ENCODE measurements around the gene CLIP3. TPM values are rescaled to one million over a fixed set of nuclear protein-coding genes. Genes with fewer than 3 reads are reported as not detected.
A peak's percentile ranks its signal among the peaks of the same experiment; 100 is the strongest.

Gene CLIP3
- total and polyA plus RNA-seq, 2 of the 13 experiments (the other 11 are each of a cell fraction or from before 2014, with no cell fraction given): 0.15 to 1.2 TPM

GRCh38 chr19:36030264-36031148 lies 2.2 kb downstream of the CLIP3 start:
- DNase-seq (ENCODE audit: low spot score) (no peak), ATAC-seq (no peak; the same call in 2 of the 3 replicates), FAIRE-seq (peak; percentile 43)
- no peaks in the 10 kb centered on the region for H4K20me1 ChIP-seq (ENCODE audit: insufficient read depth, low read length)
- 90% methylated on average over 8 of the region's 8 CpGs for WGBS (ENCODE audit: low lambda C conversion rate)
- H3K27me3 ChIP-seq (ENCODE audit: control insufficient read depth in 1 of 2, insufficient read depth in 2 of 2, low read length in 2 of 2): no peaks in the 10 kb centered on the region
- ChIA-PET POLR2A (no interaction called here), CTCF (ENCODE audit: low intra/inter-chr PET ratio, low total read pairs) (no interaction called here)
- no peak overlapping the region for H3K4me3 ChIP-seq (replicated peaks in 1 of 3; ENCODE audit: insufficient read depth in 1 of 3, low read depth in 2 of 3, low read length in 3 of 3)
- H3K36me3 ChIP-seq (replicated peaks in 1 of 2; ENCODE audit: control insufficient read depth in 1 of 2, insufficient read depth in 2 of 2, low read length in 2 of 2): peaks cover 0 to 1% of the 10 kb centered on the region in 2 experiments; a peak in 1 of 5 replicates
- H3K4me1 ChIP-seq (ENCODE audit: insufficient read depth, low read length): peaks cover 8% of the 10 kb centered on the region
- in situ Hi-C loops (cut with HindIII; ENCODE audit: extremely low pct_ligation_motif_present, low pct_unique_long_range_greater_than_20kb): no loop called here
- H3K9ac ChIP-seq (ENCODE audit: insufficient read depth, low read depth, low read length): no peak overlapping the region
- intact Hi-C loops (cut with micrococcal nuclease; ENCODE audit: unreplicated experiment): no loop called here
- H3K79me2 ChIP-seq (ENCODE audit: insufficient read depth, low read length): no peaks in the 10 kb centered on the region
- no peak overlapping the region for H3K4me2 ChIP-seq (ENCODE audit: low read depth, low read length)
- no peak overlapping the region for H3K27ac ChIP-seq (ENCODE audit: extremely low read length, insufficient read depth, low read length)
- H3K9me3 ChIP-seq (ENCODE audit: low read length): no peaks in the 10 kb centered on the region
- no peak overlapping the region for H2AFZ ChIP-seq (ENCODE audit: low read length)
- no TSS peak for BruUV-seq (replicated peaks)
- TF ChIP-seq STAG1 (CRISPR knock-in tag; IDR thresholded peaks at IDR 0.05) (peak; percentile 8; the same call in 1 of the 2 replicates), CENPX (CRISPR knock-in tag; IDR thresholded peaks at IDR 0.05) (no peak)

DNA sequence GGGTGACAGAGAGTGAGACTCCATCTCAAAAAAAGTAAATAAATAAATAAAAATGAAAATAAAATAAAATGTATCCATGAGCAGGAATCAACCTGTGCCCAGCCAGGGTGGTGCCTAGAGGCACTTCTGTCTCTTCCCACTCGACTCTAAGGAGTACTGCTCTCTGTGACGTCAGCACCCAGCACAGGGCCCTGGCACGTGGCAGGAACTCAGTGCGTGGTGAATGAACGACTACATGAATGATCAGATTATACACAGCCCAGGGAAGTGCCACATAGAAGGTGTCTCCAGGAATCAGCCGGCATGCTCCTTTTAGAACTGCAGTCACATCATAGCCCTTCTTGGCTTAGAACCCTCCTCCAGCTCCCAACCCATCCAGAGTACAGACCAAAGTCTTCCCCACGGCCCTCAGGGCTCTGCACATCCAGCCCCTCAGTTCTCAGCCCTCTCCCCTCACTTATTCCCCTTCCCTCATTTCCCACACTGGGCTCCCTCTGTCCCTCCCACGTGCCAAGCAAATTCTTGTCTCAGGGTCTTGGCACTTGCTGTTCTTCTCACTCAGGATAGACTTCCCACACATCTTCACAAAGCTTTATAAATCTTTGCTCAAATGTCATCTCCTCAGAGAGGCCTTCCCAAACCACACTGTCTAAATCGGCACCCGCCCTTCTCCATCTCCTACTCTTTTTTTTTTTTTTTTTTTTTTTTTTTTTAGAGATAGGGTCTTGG lies 4.2 kb downstream of the CLIP3 start:
- Histone ChIP-seq H3K4me2 (ENCODE audit: low read depth, low read length) (no peak overlapping the region), H3K27ac (ENCODE audit: extremely low read length, insufficient read depth, low read length) (no peak overlapping the region), H3K4me1 (ENCODE audit: insufficient read depth, low read length) (peaks cover 7% of the 10 kb centered on the region; the same call in 1 of the 2 replicates), H3K79me2 (ENCODE audit: insufficient read depth, low read length) (no peaks in the 10 kb centered on the region), H3K36me3 (replicated peaks in 1 of 2; ENCODE audit: control insufficient read depth in 1 of 2, insufficient read depth in 2 of 2, low read length in 2 of 2) (peaks cover 5 to 6% of the 10 kb centered on the region in 2 experiments; a peak in 3 of 5 replicates), H3K9me3 (ENCODE audit: low read length) (no peaks in the 10 kb centered on the region), H3K4me3 (replicated peaks in 1 of 3; ENCODE audit: insufficient read depth in 1 of 3, low read depth in 2 of 3, low read length in 3 of 3) (no peak overlapping the region), H3K27me3 (ENCODE audit: control insufficient read depth in 1 of 2, insufficient read depth in 2 of 2, low read length in 2 of 2) (no peaks in the 10 kb centered on the region), H4K20me1 (ENCODE audit: insufficient read depth, low read length) (no peaks in the 10 kb centered on the region), H3K9ac (ENCODE audit: insufficient read depth, low read depth, low read length) (no peak overlapping the region), H2AFZ (ENCODE audit: low read length) (no peak overlapping the region)
- ChIA-PET CTCF (ENCODE audit: low intra/inter-chr PET ratio, low total read pairs) (no interaction called here), POLR2A (no interaction called here)
- intact Hi-C loops (cut with micrococcal nuclease; ENCODE audit: unreplicated experiment): no loop called here
- BruUV-seq (replicated peaks): no TSS peak
- in situ Hi-C loops (cut with HindIII; ENCODE audit: extremely low pct_ligation_motif_present, low pct_unique_long_range_greater_than_20kb): no loop called here
- no peak for ATAC-seq
- 92% methylated on average over 9 of the region's 10 CpGs for WGBS (ENCODE audit: low lambda C conversion rate)
- DNase-seq (ENCODE audit: low spot score): no peak
- no peak for FAIRE-seq
- TF ChIP-seq STAT5B (CRISPR knock-in tag; IDR thresholded peaks at IDR 0.05) (no peak), SRSF9 (IDR thresholded peaks at IDR 0.05; ENCODE audit: borderline replicate concordance, insufficient read depth, low read depth, low read length, poor library complexity, severe bottlenecking) (no peak), KLF12 (CRISPR knock-in tag; IDR thresholded peaks at IDR 0.05; ENCODE audit: borderline replicate concordance) (no peak), ELF1 (CRISPR knock-in tag; IDR thresholded peaks at IDR 0.05) (no peak), PAF1 (CRISPR knock-in tag; IDR thresholded peaks at IDR 0.05) (no peak), SIN3A (IDR thresholded peaks at IDR 0.05; ENCODE audit: borderline replicate concordance, low read depth, low read length) (no peak), ZNF546 (CRISPR knock-in tag; conservative IDR thresholded peaks at IDR 0.05) (no peak), HNRNPLL (IDR thresholded peaks at IDR 0.05; ENCODE audit: low read depth, low read length, poor library complexity, severe bottlenecking) (no peak), ZNF629 (CRISPR knock-in tag; conservative IDR thresholded peaks at IDR 0.05) (no peak), ZSCAN30 (CRISPR knock-in tag; IDR thresholded peaks at IDR 0.05) (no peak)
- TF ChIP-seq, protein P1, sequence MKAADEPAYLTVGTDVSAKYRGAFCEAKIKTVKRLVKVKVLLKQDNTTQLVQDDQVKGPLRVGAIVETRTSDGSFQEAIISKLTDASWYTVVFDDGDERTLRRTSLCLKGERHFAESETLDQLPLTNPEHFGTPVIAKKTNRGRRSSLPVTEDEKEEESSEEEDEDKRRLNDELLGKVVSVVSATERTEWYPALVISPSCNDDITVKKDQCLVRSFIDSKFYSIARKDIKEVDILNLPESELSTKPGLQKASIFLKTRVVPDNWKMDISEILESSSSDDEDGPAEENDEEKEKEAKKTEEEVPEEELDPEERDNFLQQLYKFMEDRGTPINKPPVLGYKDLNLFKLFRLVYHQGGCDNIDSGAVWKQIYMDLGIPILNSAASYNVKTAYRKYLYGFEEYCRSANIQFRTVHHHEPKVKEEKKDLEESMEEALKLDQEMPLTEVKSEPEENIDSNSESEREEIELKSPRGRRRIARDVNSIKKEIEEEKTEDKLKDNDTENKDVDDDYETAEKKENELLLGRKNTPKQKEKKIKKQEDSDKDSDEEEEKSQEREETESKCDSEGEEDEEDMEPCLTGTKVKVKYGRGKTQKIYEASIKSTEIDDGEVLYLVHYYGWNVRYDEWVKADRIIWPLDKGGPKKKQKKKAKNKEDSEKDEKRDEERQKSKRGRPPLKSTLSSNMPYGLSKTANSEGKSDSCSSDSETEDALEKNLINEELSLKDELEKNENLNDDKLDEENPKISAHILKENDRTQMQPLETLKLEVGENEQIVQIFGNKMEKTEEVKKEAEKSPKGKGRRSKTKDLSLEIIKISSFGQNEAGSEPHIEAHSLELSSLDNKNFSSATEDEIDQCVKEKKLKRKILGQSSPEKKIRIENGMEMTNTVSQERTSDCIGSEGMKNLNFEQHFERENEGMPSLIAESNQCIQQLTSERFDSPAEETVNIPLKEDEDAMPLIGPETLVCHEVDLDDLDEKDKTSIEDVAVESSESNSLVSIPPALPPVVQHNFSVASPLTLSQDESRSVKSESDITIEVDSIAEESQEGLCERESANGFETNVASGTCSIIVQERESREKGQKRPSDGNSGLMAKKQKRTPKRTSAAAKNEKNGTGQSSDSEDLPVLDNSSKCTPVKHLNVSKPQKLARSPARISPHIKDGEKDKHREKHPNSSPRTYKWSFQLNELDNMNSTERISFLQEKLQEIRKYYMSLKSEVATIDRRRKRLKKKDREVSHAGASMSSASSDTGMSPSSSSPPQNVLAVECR (CRISPR knock-in tag; IDR thresholded peaks at IDR 0.05; ENCODE audit: borderline replicate concordance): no peak

All from HepG2 (cell line).